Large intestine (tissue), 3 donors: ENCODE data around the gene SLC5A10. TPM values are rescaled to one million over a fixed set of nuclear protein-coding genes. Genes with fewer than 3 reads are reported as not detected.
"Not testable (repeated sequence)": the region's sequence is repeated elsewhere in the genome, so short reads cannot be mapped to it uniquely, and the experiment has no call there.

Experiments used
- DNase-seq, 2 donors: peaks; one replicate each; pipeline versions ENCODE4 v3.0.0 to v3.0.0-alpha.2; 2013
- H3K27ac ChIP-seq: one replicate; pipeline ENCODE4 v1.5.1; 2013; ENCODE audit warnings: low read length
- H3K27me3 ChIP-seq: 2 replicates; pipeline ENCODE4 v1.6.1; 2013; ENCODE audit warnings: low read length; ENCODE audit not compliant: control insufficient read depth, insufficient read depth
- H3K36me3 ChIP-seq: 2 replicates; pipeline ENCODE4 v1.6.1; 2013; ENCODE audit warnings: low read length; ENCODE audit not compliant: control insufficient read depth, insufficient read depth
- H3K4me1 ChIP-seq: one replicate; pipeline ENCODE4 v1.6.1; 2013; ENCODE audit warnings: low read length; ENCODE audit not compliant: control insufficient read depth, insufficient read depth
- H3K4me3 ChIP-seq: one replicate; pipeline ENCODE4 v1.5.1; 2013; ENCODE audit warnings: low read length
- H3K9me3 ChIP-seq: one replicate; pipeline ENCODE4 v1.6.1; 2013; ENCODE audit warnings: mild to moderate bottlenecking, low read depth, low read length, moderate library complexity; ENCODE audit not compliant: control insufficient read depth
- WGBS: methylation state at CpG from one replicate; pipeline ENCODE4 v1.1.5; 2013; ENCODE audit warnings: low lambda C conversion rate; ENCODE audit not compliant: insufficient coverage; 5-methylcytosine and 5-hydroxymethylcytosine counted together
- polyA plus RNA-seq: library from polyadenylated mRNA; unstranded; fragments of 120-200 nt; gene quantifications from one replicate; pipeline ENCODE4 v1.2.1, GENCODE V29; 2013

Gene SLC5A10
- polyA plus RNA-seq, 1 donor = 0.30 TPM

DNA sequence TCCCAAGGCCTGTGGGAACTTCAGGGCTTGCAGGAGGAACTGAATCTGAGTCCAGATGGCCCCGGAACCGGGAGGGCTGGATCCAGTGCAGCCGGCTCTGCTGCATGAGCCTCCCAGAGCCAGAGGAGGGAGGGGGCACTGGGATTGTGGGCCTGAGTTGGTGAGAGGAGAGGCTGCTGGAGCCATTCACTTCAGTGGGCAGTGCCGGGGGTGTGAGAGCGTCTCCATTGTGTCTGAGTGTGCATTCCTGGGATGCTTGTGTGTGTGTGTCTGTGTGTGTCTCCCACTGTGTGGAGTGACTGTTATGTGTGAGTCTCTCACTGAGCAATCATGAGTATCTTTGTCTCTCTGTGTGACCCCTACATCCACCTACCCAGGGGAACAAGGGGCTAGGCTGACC is 77.8 kb downstream of the SLC5A10 start:
- not testable (repeated sequence) for H3K36me3 ChIP-seq, H3K4me3 ChIP-seq, H3K27me3 ChIP-seq, DNase-seq, H3K27ac ChIP-seq, H3K9me3 ChIP-seq, H3K4me1 ChIP-seq
- no CpG with 5 or more reads among the region's 5 CpGs for WGBS

DNA sequence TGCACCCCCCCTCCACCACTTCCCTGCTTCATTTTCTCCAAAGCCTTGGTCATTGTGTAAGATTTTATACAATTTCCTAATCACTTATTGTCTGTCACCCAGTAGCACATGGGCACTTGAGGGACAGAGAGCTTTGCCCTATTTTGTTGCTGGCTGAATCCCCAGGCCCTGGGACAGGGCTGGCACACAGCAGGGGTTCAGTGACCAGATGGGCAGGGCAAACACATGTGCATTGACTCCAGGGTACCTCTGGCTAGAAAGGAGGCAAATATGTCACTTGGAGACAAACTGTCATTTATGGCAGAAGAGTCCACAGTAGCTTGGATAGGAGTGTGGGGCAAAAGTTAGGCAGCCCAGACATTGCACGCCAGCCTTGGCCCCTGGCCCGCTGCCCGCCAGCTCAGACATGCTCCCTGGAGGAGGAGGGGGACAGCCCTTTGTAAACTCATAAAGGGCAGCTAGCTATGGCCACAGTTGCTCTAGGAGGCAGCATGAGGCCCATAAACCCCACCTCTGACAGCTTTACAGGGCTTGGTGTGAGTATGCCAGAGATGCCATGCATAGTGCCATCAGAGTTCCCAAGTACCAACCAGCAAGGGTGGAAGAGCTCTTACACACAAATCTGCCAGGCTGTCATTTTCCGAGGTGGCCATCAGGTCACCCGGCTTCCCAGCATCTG is 78.9 kb downstream of the SLC5A10 start:
- H3K27ac ChIP-seq, DNase-seq, H3K27me3 ChIP-seq, H3K36me3 ChIP-seq, H3K4me3 ChIP-seq, H3K9me3 ChIP-seq, H3K4me1 ChIP-seq: not testable (repeated sequence)
- WGBS = no CpG with 5 or more reads among the region's 5 CpGs

DNA sequence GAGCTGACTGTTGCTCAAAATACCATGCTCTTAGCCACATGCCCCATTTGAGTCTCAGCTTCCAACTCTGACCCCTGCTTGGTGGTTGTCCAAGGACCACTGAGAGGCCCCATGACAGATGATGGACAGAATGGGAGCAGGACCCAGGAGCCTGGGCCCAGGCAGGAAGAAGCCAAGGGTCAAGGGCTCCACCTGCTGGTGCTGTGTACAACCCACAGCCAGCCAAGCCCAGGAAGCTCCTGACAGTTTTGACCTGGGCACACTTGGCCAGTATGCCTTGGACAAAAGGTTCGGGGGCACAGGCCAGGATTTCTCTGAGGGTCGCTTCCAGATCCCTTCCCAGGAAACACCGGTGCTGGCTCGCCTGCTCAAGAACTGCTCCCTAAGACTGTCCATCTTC is 79.8 kb downstream of the SLC5A10 start:
- not testable (repeated sequence) for H3K27ac ChIP-seq, H3K4me3 ChIP-seq, DNase-seq, H3K36me3 ChIP-seq, H3K4me1 ChIP-seq, H3K27me3 ChIP-seq, H3K9me3 ChIP-seq
- no CpG with 5 or more reads among the region's 4 CpGs for WGBS

- not testable (repeated sequence) for H3K36me3 ChIP-seq, H3K27me3 ChIP-seq, H3K4me1 ChIP-seq, H3K27ac ChIP-seq, H3K4me3 ChIP-seq, DNase-seq, H3K9me3 ChIP-seq
- no CpG with 5 or more reads among the region's 24 CpGs for WGBS
Observed at GRCh38 chr17:19032377-19032988, 80.5 kb downstream of the SLC5A10 start.

GRCh38 chr17:19036186-19036585 is 84.2 kb downstream of the SLC5A10 start:
- not testable (repeated sequence) for DNase-seq, H3K36me3 ChIP-seq, H3K4me1 ChIP-seq, H3K9me3 ChIP-seq, H3K27ac ChIP-seq, H3K4me3 ChIP-seq, H3K27me3 ChIP-seq
- WGBS = no CpG with 5 or more reads among the region's 6 CpGs

- not testable (repeated sequence) for H3K9me3 ChIP-seq, DNase-seq, H3K27ac ChIP-seq, H3K27me3 ChIP-seq, H3K4me1 ChIP-seq, H3K4me3 ChIP-seq, H3K36me3 ChIP-seq
- WGBS = no CpG with 5 or more reads among the region's 6 CpGs
Observed at GRCh38 chr17:19037547-19037946, 85.6 kb downstream of the SLC5A10 start.

DNA sequence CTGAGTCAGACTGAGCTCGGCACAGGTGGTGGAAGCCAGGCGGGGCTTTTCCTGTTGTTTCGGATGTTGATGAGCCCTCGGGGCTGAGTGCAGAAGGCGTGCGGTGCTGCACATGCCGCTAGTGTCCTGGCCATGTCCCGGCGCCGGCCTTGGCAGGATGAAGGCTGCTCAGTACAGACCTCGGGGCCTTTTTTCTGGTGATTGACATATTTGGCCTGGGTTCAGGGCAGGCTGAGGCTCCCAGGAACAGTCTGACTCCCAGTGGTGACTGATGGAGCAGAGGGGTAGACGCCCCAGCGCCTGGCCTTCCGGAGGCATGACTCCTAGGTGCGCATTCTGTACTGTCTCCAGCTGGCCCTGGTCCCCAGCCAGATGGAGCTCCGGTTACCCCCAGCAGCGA is 86.0 kb downstream of the SLC5A10 start:
- H3K9me3 ChIP-seq, H3K27me3 ChIP-seq, H3K27ac ChIP-seq, DNase-seq, H3K4me1 ChIP-seq, H3K4me3 ChIP-seq, H3K36me3 ChIP-seq: not testable (repeated sequence)
- no CpG with 5 or more reads among the region's 17 CpGs for WGBS

GRCh38 chr17:19038730-19039129 is 86.8 kb downstream of the SLC5A10 start:
- H3K4me1 ChIP-seq, H3K9me3 ChIP-seq, H3K27me3 ChIP-seq, H3K27ac ChIP-seq, DNase-seq, H3K36me3 ChIP-seq, H3K4me3 ChIP-seq: not testable (repeated sequence)
- WGBS = no CpG with 5 or more reads among the region's 12 CpGs

DNA sequence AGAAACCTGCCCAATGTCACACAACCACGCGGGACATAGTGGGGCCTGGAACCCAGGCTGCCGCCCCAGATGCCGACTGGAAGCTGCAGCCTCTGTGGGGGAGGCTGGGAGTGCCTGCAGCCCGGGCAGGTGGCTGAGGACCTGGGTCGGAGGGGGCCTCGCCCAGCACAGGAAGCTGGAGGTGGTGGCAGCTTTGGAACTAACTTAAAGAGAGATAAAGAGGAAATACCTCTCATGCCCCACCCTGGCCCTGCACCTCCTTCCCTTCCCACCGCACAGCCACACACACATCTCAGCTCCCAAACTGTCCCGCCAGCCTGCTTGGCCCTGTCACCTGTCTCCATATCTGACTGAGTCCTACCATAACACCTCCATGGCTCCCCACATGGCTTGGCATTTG is 88.4 kb downstream of the SLC5A10 start:
- H3K9me3 ChIP-seq, H3K36me3 ChIP-seq, H3K27ac ChIP-seq, DNase-seq, H3K4me1 ChIP-seq, H3K27me3 ChIP-seq, H3K4me3 ChIP-seq: not testable (repeated sequence)
- no CpG with 5 or more reads among the region's 9 CpGs for WGBS

DNA sequence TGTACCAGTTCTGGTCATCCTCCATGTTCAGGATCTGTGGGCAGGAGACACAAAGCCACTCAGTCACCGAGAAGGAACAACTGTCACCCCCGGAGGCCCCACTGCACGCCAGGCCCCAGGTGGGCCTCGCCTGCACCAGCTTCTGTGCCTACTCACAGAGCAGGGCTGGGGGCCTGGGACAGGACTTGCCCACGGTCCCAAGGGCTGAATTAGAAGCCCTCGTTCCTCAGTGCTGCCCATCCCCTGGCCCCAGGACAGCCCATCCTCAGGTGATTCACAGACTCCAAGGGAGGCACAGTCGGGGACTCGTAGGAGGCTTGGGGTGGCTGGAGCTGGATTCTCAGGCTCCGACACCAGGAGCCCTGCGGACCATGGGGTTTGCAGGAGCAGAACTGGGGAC is 89.9 kb downstream of the SLC5A10 start:
- not testable (repeated sequence) for H3K9me3 ChIP-seq, H3K36me3 ChIP-seq, H3K4me1 ChIP-seq, DNase-seq, H3K27ac ChIP-seq, H3K27me3 ChIP-seq, H3K4me3 ChIP-seq
- WGBS = no CpG with 5 or more reads among the region's 10 CpGs

- H3K27me3 ChIP-seq, DNase-seq, H3K36me3 ChIP-seq, H3K4me1 ChIP-seq, H3K27ac ChIP-seq, H3K4me3 ChIP-seq, H3K9me3 ChIP-seq: not testable (repeated sequence)
- no CpG with 5 or more reads among the region's 14 CpGs for WGBS
Observed at GRCh38 chr17:19042369-19042768, 90.4 kb downstream of the SLC5A10 start.
